Neural cell (in vitro differentiated cells): Measurements from ENCODE around the gene CAPN13. TPM values are rescaled to one million over a fixed set of nuclear protein-coding genes. Genes with fewer than 3 reads are reported as not detected.

ENCODE experiments used
- H2AFZ ChIP-seq: fragments of 200-600, 300-800 bp; sonication (generic), shearing (Covaris generic); 2 replicates; pipeline ENCODE4 v1.6.0; 2014; ENCODE audit warnings: low read depth, mild to moderate bottlenecking, antibody characterized with exemption, low read length, moderate library complexity
- H3F3A ChIP-seq: fragments of 200-600 bp; shearing (Covaris generic); 2 replicates; pipeline ENCODE4 v1.6.1; 2016; ENCODE audit warnings: mild to moderate bottlenecking, moderate library complexity, mixed read lengths, antibody characterized with exemption, low read length; ENCODE audit not compliant: insufficient read depth, poor library complexity, severe bottlenecking
- H3K27ac ChIP-seq: fragments of 200-600, 300-800 bp; sonication (generic), shearing (Covaris generic); 2 replicates; pipeline ENCODE4 v1.5.1; 2014; ENCODE audit warnings: mild to moderate bottlenecking, low read length, moderate library complexity
- H3K27me3 ChIP-seq: fragments of 300-800, 200-600 bp; sonication (generic), shearing (Covaris generic); 2 replicates; pipeline ENCODE4 v1.6.0; 2014; ENCODE audit warnings: mild to moderate bottlenecking, low read depth, low read length, moderate library complexity; ENCODE audit not compliant: insufficient read depth
- H3K36me3 ChIP-seq: fragments of 300-800, 200-600 bp; sonication (generic), shearing (Covaris generic); 2 replicates; pipeline ENCODE4 v1.5.1; 2014; ENCODE audit warnings: mild to moderate bottlenecking, antibody characterized with exemption, low read length, moderate library complexity; ENCODE audit not compliant: insufficient read depth
- H3K4me2 ChIP-seq: fragments of 300-800, 200-600 bp; sonication (generic), shearing (Covaris generic); 2 replicates; pipeline ENCODE4 v1.6.0; 2014; ENCODE audit warnings: mild to moderate bottlenecking, low read length
- H3K4me3 ChIP-seq: fragments of 300-800, 200-600 bp; sonication (generic), shearing (Covaris generic); 2 replicates; pipeline ENCODE4 v1.5.1; 2014; ENCODE audit warnings: mild to moderate bottlenecking, low read length, moderate library complexity
- H3K79me2 ChIP-seq: fragments of 200-600 bp; shearing (Covaris generic); replicated peaks from 2 replicates; pipeline ENCODE4 v1.6.0; 2014; ENCODE audit warnings: mild to moderate bottlenecking, low read length, moderate library complexity; ENCODE audit not compliant: insufficient read depth
- H3K9ac ChIP-seq: fragments of 300-800, 200-600 bp; sonication (generic), shearing (Covaris generic); 2 replicates; pipeline ENCODE4 v1.6.1; 2016; ENCODE audit warnings: mild to moderate bottlenecking, low read length, mixed read lengths
- H3K9me2 ChIP-seq: fragments of 200-600 bp; shearing (Covaris generic); 2 replicates; pipeline ENCODE4 v1.6.1; 2016; ENCODE audit warnings: mild to moderate bottlenecking, low read length, mixed read lengths; ENCODE audit not compliant: insufficient read depth
- H3K9me3 ChIP-seq: fragments of 200-600, 300-800 bp; sonication (generic), shearing (Covaris generic); 2 replicates; pipeline ENCODE4 v1.6.1; 2016; ENCODE audit warnings: mild to moderate bottlenecking, mixed run types, low read length, moderate library complexity, mixed read lengths
- H4K20me1 ChIP-seq: fragments of 200-600 bp; shearing (Covaris generic); 2 replicates; pipeline ENCODE4 v1.6.1; 2016; ENCODE audit warnings: mild to moderate bottlenecking, mixed run types; ENCODE audit not compliant: insufficient read depth
- CTCF ChIP-seq: fragments of 450-650 bp; IDR thresholded peaks from 2 replicates; pipeline ENCODE4 v1.5.1; 2014; ENCODE audit warnings: antibody characterized with exemption, mild to moderate bottlenecking, moderate library complexity; ENCODE audit not compliant: poor library complexity, severe bottlenecking
- EP300 ChIP-seq: fragments of 450-650 bp; conservative IDR thresholded peaks from 2 replicates; pipeline ENCODE4 v1.6.1; 2014; ENCODE audit warnings: antibody characterized with exemption, mild to moderate bottlenecking, moderate library complexity; ENCODE audit not compliant: poor library complexity, severe bottlenecking
- EZH2 ChIP-seq: fragments of 200-600, 300-800 bp; shearing (Covaris generic), sonication (generic); IDR thresholded peaks from 2 replicates; pipeline ENCODE4 v1.6.1; 2014; ENCODE audit warnings: antibody characterized with exemption, low read length, borderline replicate concordance, mild to moderate bottlenecking; ENCODE audit not compliant: insufficient read depth, poor library complexity, severe bottlenecking
- MXI1 ChIP-seq: fragments of 450-650 bp; conservative IDR thresholded peaks from 2 replicates; pipeline ENCODE4 v1.6.1; 2014; ENCODE audit warnings: antibody characterized with exemption, mild to moderate bottlenecking; ENCODE audit not compliant: poor library complexity, severe bottlenecking
- POLR2AphosphoS5 ChIP-seq: IDR thresholded peaks from 2 replicates; pipeline ENCODE4 v1.6.1; 2012
- RAD21 ChIP-seq: fragments of 450-650 bp; conservative IDR thresholded peaks from 2 replicates; pipeline ENCODE4 v1.6.1; 2014; ENCODE audit warnings: antibody characterized with exemption, mild to moderate bottlenecking, moderate library complexity
- REST ChIP-seq: IDR thresholded peaks from 2 replicates; pipeline ENCODE4 v1.6.1; 2012; ENCODE audit warnings: borderline replicate concordance
- TAF1 ChIP-seq: IDR thresholded peaks from 2 replicates; pipeline ENCODE4 v1.6.1; 2012; ENCODE audit warnings: low read depth
- polyA plus RNA-seq: library from polyadenylated mRNA; depleted of rRNA; stranded (reverse); fragments of >200 nt; gene quantifications from 2 replicates; pipeline ENCODE4 v1.2.3, GENCODE V29; 2014

CAPN13 gene
- polyA plus RNA-seq, 1 donor from 2014 or later, result not detected

GRCh38 chr2:30695749-30696148 is 111.5 kb downstream of the CAPN13 start:
- Histone ChIP-seq H2AFZ (no peak overlapping the region), H3K9ac (no peak overlapping the region), H3K4me3 (no peak overlapping the region), H3K9me2 (no peaks in the 10 kb centered on the region), H3K36me3 (no peaks in the 10 kb centered on the region), H3K9me3 (no peaks in the 10 kb centered on the region), H3K79me2 (no peaks in the 10 kb centered on the region), H3K4me2 (no peak overlapping the region), H3F3A (no peaks in the 10 kb centered on the region), H3K27me3 (no peaks in the 10 kb centered on the region), H4K20me1 (no peaks in the 10 kb centered on the region), H3K27ac (no peak overlapping the region)
- TF ChIP-seq POLR2AphosphoS5 (no peak), CTCF (no peak)

- no peak overlapping the region for H3K27ac ChIP-seq
- TF ChIP-seq EP300 (no peak), TAF1 (no peak), REST (no peak), POLR2AphosphoS5 (no peak), MXI1 (no peak), RAD21 (no peak), EZH2 (no peak)
These were observed 112.8 kb downstream of the CAPN13 start for GRCh38 chr2:30694286-30695055.

GRCh38 chr2:30693821-30694281 is 113.4 kb downstream of the CAPN13 start:
- TF ChIP-seq TAF1 (no peak), REST (no peak)
- no peaks in the 10 kb centered on the region for H4K20me1 ChIP-seq
- no peak overlapping the region for H3K27ac ChIP-seq
- no peaks in the 10 kb centered on the region for H3F3A ChIP-seq
- H3K36me3 ChIP-seq, result no peaks in the 10 kb centered on the region
- H3K4me3 ChIP-seq, result no peak overlapping the region
- H3K9ac ChIP-seq, result no peak overlapping the region
- no peaks in the 10 kb centered on the region for H3K9me3 ChIP-seq
- H2AFZ ChIP-seq, result no peak overlapping the region
- no peak overlapping the region for H3K4me2 ChIP-seq
- H3K27me3 ChIP-seq, result no peaks in the 10 kb centered on the region
- H3K79me2 ChIP-seq, result no peaks in the 10 kb centered on the region
- H3K9me2 ChIP-seq, result no peaks in the 10 kb centered on the region

More at GRCh38 chr2:30694286-30695055, 112.8 kb downstream of the CAPN13 start:
- no peak overlapping the region for H2AFZ ChIP-seq
- no peaks in the 10 kb centered on the region for H3K9me3 ChIP-seq
- no peaks in the 10 kb centered on the region for H4K20me1 ChIP-seq
- no peaks in the 10 kb centered on the region for H3F3A ChIP-seq
- H3K9ac ChIP-seq, result no peak overlapping the region
- H3K36me3 ChIP-seq, result no peaks in the 10 kb centered on the region
- no peak overlapping the region for H3K4me2 ChIP-seq
- no peaks in the 10 kb centered on the region for H3K79me2 ChIP-seq
- H3K9me2 ChIP-seq, result no peaks in the 10 kb centered on the region
- H3K4me3 ChIP-seq, result no peak overlapping the region
- H3K27me3 ChIP-seq, result no peaks in the 10 kb centered on the region
